HG03175 (cell line): ENCODE data around the gene C11orf42.
"Not testable (repeated sequence)": the region's sequence is repeated elsewhere in the genome, so short reads cannot be mapped to it uniquely, and the experiment has no call there.

Experiments used
- ATAC-seq: cut with Tn5 transposase; IDR thresholded peaks from one replicate; pipeline ENCODE4 v1.9.1; 2021; ENCODE audit warnings: mild to moderate bottlenecking, moderate library complexity; ENCODE audit not compliant: unreplicated experiment

C11orf42 gene

DNA sequence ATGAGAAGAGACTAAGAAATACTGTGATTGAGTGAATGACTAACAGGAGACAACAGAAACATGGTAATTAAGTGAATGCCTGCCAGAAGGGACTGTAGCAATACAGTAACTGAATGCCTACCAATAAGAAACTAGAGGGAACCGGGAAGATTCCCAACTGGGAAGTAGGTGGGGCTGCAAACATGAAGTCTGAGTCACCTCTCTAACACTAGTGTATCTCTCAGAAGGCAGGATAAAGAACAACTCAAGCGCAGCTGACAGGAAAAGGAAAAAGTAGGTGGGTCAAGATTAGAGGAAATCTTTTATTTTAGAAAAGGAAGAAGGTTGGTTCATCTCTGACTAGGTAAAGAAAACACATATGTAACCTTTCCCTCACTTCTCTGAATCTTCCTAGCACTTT lies 14.0 kb downstream of the C11orf42 start:
- no peak for ATAC-seq

DNA sequence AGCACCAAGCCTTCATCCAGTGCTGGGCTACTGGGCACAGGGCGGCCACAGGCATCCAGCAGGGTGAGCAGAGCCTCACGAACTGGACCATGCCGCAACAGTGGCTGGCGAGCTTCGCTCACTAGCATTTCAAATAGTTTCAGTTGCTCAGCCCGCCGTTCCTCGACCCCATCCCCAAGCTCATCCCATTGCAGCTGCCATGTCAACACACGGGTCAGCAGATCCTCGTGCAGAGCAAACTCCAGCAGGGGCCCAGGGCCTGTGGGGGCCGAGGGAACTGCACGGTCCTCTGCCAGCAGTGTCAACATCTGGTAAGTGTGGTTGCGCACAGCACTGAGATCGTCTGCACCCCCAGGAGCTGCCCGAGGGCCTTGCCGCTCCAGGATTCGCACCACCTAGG lies 18.5 kb downstream of the C11orf42 start:
- ATAC-seq, result no peak

DNA sequence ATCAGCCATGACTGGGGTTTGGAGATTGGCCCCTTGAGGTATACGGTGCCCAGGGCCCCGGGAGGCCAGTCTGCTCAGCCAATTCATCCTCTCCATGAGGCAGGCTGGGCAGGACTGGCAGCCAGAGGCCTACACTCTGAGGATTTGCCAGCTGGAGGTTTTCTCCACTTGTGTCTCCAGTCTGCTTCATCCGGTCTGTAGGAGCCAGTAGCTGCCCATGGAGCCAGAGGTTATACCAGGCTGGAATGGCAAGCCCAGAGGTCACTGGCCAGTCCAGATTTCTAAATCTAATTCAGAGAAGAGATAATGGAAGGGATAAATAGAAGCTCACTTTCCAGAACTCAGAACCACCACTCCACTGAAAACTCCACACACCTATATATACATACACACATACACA lies 19.1 kb downstream of the C11orf42 start:
- no peak for ATAC-seq

DNA sequence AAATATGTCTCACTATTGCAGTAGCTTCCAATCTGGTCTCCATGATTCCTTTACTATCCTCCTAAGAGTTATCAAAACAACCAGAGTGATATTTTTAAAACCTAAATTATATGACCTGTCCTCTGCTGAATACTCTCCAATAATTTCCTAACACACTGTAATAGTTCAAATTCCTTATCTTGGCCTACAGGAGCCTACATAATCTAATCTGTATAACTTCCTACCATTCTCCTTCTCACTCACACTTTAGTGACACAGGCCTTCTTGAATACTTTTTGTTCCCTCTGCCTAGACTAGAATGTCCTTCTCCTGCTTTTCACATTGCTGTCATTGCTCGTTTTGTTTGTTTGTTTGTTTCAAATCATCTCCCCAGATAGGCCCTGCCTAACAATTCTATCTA lies 19.7 kb downstream of the C11orf42 start:
- no peak for ATAC-seq

DNA sequence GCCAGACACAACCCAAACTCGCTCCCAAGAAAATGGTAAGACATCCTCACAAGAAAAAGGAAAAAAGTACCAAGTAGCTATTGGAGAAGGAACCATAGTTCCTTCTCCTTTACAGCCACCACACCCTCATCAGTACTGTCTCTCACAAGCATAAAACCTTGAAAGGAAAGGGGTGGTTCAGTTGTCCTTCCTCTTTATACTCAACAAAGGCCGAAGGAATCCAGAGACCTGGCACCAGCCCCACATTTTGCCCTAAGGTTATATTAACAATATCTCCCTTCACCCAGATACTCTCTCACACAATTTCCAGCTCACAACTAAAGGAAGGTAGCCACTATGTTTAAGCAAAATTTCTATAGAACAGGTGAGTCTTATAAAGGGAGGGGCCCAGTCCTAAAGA lies 20.5 kb downstream of the C11orf42 start:
- ATAC-seq, result no peak

DNA sequence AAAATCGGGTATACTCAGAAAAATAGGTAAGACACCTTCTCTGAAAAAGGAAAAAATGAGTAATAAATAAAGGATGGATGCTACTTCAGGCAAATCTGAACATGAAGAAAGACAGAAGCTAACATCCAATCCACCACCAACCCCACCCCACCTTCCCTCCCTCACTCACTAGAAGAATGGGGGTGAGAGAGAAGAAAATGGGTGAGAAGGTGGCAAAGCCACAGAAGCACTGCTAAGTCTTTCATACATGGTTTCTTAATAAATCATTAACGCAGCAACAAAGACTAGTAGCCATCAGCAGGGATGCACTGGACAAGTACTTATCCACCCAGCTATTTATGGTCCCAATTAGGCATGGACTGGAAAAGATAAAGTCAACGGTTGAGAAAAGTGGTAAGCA lies 23.2 kb downstream of the C11orf42 start:
- peak; percentile 56 for ATAC-seq

DNA sequence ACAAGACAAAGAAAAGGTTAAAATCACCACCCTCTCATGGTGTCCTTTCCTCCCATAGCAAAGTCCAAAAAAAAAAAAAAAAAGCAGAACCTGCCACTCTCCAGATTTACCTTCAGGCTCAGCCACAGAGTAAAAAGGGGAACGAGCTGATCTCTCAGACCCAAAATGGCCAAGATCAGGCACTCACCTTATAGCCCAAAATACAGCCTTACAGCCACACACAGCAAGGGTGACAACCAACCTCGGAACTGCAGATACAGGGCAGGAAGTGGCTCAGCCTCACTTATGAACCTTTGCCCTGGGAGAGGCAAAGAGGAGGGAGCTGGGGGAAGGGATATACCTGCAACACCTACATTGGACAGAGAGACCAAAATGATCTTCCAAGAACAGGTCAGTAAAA lies 24.6 kb downstream of the C11orf42 start:
- no peak for ATAC-seq

DNA sequence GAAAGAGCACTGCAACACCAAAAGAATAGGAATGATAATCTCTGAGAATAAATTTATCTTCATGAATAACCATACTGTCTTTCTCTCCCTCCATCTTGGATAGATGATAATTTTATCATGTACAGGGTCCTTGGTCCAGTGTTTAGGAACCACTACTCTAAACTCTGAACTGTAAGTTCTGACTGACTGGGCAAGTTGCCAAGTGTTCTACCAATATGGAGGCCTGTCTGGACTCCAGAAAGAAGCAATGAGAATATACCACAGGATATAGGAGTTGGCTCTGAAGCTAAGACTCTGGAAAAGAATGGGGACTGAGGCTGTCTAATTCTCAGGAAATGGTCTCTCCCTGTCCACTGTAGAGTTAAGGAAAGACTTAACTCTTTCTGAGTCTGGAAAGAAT lies 27.5 kb downstream of the C11orf42 start:
- ATAC-seq, result no peak

DNA sequence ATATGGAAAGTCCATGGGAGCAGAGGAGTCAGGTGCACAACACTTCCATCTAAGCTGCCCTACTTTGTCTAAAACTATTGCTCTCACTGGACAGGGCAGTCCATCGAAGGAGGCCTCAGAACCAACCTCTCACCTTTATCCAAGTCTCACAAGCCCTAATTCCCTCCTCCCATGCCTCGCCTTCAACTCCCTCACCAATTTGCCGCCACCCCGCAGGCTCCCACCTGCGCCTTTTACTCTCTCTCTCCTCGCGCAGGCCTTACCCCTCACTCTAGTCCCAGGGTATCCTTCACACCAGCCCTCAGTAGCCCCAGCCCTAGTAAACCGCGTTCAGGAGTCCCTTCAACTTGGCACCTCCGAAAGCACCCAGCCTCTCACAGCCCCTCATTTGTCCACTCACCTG lies 28.6 kb downstream of the C11orf42 start:
- peak; percentile 0 for ATAC-seq

DNA sequence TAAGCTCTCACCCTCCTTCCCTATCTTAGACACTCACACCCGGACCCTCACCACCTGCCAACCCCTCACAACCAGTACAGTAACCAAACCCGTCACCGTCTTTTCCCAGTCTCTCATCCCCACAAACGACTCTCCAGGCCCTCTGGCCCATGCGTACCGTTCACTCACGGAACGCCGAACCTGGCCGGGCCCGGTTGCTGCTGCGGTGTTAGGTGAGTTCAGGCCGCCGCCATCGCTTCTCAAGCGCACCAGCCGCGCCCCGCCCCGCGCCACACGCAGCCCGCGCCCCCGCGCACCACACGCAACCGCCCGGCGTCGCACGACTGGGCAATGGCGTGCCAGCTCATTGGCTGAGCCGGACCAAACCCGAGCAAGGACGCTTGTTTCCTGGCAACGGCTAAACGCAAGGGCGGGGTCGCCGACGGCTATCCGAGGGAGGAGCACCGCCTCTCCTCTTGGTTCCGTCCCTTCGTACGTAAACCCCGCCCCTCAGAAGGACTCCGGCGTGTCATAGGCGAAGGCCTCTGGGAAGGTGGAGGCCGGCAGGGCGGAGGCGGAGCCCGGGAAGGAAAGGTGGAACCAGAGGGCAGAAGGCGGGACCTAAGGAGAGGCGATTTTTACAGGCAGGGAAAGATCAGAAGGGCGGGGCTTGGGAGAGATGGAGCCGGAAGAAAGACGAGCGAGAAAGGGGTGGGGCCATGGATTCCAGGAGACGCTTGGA lies 29.2 kb downstream of the C11orf42 start, which contains the start of gene FHIP1B:
Gene FHIP1B (minus strand): TSS at position 250 of the 721 bp plus-strand sequence. CDS start 10,120 bp downstream, outside the sequence.
- peak; percentile 94 for ATAC-seq

DNA sequence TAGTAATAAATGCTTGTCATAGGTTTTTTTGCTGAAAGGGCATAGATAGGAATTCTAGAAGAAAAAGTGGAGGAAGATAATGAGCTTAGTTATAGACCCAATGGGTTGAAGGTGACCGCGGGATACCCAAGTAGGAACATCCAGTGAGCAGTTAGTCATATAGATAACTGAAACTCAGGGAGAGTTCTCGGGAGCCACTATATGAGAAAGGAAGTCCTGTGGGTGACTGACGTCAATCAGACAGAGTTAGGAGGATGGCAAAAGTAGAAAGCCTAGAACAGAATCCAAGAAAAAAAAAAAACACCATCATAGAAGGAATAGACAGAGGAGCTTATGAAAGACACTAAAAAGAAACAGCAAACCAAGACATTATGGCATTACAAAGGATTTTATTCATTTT lies 31.9 kb downstream of the C11orf42 start:
- no peak for ATAC-seq

DNA sequence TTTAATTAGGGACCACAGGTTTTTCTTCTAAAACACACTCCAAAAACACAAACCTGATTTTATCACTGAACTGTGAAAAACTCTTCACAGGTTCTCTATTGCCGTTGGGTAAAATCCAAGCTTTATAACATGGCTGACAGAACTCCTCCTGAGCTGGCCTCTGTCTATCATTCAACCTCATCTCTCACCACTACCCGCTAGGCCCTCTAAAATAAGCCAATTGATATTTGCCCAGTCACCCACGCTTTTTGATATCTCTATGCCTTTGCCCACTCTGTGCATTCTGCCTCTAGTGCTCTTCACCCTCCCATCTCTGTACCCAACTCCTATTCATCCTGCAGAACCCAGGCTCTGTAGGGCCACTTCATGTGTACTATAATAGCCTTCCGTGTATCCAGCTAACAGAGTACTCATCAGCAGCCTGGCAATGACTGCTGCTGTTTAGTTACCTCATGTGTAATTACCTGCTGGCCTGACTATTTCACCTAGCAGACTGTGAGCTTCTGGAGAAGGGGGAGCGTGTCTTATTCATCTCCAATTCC lies 32.5 kb downstream of the C11orf42 start:
- ATAC-seq, result no peak

DNA sequence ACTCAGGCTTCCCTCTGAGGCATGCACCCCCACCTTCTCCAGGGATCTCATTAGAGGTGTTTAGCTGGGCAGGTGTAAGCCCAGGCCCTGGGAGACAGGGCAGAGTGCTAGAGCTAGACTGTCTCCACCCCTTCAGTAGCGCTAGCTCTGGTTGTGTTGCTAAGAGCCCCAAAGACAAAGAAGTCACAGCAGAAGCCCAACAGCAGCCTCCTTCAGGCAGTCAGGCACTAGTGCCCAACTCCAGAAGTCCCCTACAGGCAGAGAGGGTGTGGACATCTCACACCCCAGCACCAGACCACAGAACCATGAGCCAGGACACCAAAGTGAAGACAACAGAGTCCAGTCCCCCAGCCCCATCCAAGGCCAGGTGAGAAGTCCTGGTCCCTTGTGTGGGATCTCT lies 33.5 kb downstream of the C11orf42 start, which contains the start of gene CNGA4:
Gene CNGA4 (plus strand): TSS at position 188 of the 400 bp plus-strand sequence. CDS start 118 bp downstream, at position 306.
- no peak for ATAC-seq

DNA sequence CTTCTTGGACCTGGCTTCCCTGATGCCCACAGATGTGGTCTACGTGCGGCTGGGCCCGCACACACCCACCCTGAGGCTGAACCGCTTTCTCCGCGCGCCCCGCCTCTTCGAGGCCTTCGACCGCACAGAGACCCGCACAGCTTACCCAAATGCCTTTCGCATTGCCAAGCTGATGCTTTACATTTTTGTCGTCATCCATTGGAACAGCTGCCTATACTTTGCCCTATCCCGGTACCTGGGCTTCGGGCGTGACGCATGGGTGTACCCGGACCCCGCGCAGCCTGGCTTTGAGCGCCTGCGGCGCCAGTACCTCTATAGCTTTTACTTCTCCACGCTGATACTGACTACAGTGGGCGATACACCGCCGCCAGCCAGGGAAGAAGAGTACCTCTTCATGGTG lies 34.8 kb downstream of the C11orf42 start:
- ATAC-seq, result no peak

DNA sequence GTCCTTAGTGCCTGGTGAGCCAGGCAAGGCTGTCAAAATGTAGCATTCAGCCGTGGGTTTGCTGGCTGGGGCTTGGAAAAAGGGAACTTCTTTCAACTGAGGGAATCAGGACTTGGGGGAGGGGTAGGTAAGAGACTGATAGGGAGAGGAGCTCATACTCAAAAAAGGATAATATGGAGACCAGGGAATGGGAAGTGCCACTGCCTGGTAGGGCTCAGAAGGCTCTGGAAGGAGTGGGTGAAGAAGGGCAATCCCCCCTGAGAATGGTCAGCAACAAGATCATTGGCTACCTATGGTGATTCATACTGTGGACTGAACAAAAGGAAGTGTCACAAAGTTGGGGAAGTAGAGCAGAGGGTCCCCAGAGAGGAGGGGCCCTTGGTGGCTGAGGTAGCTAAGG lies 35.4 kb downstream of the C11orf42 start:
- no peak for ATAC-seq

DNA sequence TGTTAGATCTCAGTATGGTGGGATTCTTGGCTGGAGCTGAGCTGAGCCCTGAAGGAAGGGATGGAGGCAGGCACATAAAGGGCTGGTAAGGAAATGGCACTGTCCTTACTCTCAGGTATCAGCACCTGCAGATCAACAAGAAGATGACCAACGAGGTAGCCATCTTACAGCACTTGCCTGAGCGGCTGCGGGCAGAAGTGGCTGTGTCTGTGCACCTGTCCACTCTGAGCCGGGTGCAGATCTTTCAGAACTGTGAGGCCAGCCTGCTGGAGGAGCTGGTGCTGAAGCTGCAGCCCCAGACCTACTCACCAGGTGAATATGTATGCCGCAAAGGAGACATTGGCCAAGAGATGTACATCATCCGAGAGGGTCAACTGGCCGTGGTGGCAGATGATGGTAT lies 36.0 kb downstream of the C11orf42 start:
- ATAC-seq, result no peak

DNA sequence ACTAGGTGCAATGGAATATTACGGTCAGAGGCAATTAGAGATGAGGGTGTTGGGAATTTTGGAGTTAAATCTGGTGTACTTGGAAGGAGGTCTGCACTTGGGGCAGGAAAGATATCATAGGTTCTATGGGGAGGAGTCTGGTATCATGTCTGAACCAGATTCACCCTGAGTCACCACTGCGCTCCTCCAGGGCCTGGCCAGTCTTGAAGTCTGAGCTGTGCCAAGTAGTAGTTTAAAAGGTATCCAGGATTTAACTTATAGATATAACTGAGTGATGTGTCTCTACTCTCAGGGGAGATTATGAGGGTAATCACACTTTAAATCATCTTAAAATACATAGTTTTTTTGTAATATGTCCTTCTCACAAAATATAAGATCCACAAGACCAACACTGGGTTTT lies 40.2 kb downstream of the C11orf42 start:
- no peak for ATAC-seq

DNA sequence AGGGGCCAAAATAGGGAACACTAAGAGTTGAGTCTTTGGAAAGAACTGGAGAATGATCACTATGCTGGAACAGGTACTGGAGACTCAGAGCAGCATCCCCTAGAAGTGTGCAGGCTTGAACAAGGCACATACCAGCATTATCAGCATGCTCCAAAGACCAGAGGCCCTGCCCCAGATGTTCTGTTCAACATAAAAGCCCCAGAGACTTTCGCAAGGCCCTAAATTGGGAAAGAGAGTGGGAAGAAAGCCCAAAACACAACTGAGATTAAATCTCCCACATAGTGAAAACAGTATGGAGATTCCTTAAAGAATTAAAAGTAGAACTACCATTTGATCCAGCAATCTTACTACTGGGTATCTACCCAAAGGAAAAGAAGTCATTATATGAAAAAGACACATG lies 42.9 kb downstream of the C11orf42 start:
- no peak for ATAC-seq

DNA sequence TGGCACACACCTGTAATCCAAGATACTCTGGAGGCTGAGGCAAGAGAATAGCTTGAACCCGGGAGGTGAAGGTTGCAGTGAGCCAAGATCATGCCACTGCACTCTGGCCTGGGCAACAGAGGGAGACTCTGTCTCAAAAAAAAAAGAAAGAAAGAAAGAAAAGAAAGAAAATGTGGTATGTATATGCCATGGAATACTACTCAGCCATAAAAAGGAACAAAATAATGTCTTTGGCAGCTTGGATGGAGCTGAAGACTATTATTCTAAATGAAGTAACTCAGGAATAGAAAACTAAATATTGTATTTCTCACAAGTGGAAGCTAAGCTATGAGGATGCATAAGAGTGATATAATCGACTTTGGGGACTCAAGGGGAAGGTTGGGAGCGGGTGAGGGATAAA lies 43.5 kb downstream of the C11orf42 start:
- ATAC-seq, result not testable (repeated sequence)

DNA sequence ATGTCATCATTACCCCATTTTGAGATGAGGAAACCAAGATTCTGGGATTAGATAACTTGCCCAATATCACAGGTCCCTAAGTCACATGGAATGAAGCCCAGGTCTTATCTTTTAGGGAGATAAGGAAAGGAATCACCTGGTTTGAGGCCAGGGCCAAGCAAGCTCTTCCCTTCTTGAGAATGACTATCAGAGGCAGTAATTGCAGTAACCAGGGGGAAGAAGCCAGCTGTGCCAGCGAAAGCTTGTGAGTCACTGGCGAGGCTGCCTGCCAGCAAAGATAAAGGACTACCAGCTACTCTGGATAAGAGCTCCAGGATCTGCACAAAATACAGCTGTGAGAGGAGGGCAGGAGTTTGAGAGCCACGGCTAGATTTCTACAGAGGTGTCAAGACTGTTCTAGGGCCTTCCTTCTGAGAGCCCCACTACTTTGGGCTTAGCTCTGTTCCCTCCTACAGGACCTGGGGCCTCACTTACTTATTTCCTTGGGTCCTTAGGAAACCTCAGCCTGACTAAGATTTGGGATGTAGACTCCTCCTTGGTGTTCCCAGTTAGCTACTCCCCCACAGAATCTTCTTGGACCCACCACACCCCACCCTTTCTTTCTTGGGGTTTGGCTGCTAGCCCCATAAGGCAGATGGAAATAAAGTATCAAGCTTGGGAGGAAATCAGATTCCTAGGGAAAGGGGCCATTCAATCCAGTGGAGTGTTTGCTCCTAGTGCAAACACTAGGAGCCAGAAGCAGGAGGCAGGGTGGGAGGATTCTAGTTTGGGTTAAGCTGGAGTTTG lies 44.6 kb downstream of the C11orf42 start:
- no peak for ATAC-seq

DNA sequence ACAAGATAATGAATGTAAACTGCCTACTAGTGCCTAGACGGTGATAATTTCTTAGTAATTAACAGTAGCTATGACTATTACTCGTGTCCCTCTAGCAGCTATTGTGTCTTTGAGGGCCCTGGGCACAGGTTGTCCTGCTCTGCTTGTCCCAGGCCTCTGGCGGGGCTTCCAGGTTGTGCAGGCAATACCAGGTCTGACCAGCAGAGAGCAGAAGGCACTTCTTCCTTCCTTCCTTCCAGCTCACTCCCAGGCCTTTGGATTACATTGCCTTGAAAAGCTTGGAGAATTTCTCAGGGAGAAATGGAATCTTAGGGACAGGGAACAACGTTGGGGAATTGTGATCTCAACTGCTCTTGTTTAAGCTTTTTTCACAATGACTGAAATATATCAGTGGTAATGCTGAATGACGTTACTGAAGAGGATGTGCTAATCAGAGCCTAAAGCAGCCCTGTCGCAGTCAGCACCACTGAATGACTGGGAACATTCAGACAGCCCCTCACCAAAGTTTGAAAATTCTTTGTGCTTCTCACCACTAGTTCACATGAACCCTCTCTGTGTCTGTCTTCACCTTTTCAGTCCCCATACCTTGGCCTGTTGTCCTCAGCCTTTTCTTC lies 45.9 kb downstream of the C11orf42 start:
- ATAC-seq, result peak; percentile 88
